Inflammatory macrophage (primary cell): ENCODE data around the gene OARD1.

Experiments
- DNase-seq, 2 donors: peaks; one replicate each; pipeline ENCODE4 v3.0.0-alpha.2; 2020 to 2022

Gene OARD1

DNA sequence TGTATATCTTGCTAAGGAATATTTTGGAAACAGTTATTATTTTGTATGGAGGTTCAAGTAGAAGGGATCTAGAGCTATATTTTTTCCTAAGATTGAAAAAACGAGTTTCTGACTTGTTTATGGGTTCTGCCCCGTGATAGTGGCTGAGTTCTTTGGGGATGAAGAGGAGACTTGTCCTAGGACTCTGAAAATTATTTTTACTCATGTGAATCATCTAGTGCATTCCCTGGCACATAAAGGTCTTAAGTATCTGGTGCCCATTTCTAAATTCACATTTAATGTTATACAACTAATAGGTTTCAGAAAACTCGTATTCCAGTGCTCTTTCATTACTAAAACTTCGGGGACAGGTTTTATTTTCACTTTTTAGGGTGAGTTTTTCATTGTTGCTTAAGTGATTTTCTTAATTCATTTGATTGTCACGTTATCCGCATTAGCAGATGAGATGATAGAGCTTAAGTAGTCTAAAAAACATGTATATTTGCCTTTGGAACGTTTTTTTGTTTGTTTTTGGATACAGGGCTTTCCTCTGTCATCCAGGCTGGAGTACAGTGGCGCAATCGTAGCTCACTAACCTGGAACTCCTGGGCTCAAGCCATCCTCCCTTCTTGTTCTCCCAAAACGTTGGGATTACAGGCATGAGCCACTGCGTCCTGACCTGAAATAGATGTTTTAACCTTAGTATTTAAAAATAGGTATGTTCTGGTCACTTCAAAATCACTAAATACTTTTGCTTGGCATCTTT is 2.7 kb upstream of the OARD1 start:
- DNase-seq: no peak

- no peak for DNase-seq
Observed at GRCh38 chr6:41073968-41074691, 2.0 kb upstream of the OARD1 start.

GRCh38 chr6:41073203-41073967 is 1.2 kb upstream of the OARD1 start:
- peak; percentile 65 to 69 for DNase-seq

- DNase-seq: no peak
Observed at GRCh38 chr6:41072836-41073202, 663 bp upstream of the OARD1 start, which contains the start of gene NFYA. Gene NFYA, plus strand, starts transcription at chr6:41072974. Its CDS starts 6,116 bp downstream, at chr6:41079090.

- DNase-seq: peak in 1 of 2 donors; percentile 91
Observed at GRCh38 chr6:41071501-41071922, 644 bp downstream of the OARD1 start.

DNA sequence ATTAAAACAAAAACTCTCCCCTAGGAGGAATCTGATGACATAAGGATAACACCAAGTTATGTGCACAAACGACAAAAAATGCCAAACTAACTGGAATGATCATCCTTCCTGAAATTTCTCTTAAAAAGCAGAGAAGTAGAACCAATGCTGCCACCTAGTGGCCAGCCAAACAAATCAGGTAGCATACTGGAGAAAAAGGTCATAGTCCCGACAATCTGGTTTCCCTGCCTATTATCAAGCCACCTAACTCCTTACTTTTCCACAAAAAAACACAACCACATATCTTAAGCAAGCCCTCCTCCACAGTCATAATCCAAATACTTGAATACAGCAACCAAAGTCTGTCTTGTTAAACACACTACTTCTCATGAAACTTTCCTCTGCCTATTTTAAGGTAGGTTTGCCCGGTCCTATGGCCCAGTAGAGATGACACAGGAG is 5.3 kb downstream of the OARD1 start:
- peak; percentile 63 to 83 for DNase-seq

DNA sequence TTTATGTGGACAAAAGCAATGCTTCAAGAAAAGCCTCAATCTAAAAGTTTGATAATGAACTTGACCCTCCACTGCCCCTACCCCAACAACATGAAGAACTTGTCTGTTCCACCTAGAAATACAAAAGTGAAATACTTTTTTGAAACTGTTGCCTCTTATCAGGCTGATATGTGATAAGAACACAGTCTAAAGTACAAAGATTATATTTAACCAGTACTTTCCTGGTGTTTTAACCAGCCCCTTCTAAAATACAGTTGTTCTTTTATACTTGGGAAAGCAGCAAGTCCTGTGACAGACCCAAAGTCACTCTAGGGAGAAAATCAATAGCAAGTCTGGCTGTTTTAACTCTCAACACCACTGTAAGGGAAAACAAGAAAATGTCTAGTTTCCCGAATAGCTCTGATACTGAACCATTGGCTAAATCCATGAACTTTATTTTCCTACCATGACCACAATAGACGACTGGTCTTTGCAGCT is 6.6 kb downstream of the OARD1 start:
- no peak for DNase-seq

DNA sequence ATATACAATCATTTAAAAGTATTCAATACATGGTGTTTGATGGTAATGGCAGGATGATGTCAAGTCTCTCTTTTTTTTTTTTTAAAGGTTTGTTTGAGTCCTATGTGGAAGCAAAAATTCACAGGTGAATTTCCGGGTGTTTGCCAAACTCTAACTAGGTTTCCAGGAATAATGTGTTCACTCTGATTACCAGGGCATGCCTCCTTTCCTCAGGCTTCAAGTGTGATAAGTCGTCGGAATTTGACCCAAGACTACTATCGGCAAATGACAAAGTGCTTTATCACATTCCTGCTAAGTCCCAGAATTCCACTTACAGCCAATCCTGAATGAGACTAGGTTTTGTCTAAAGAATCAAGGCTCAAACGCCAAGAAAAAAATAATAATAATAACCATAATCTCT is 7.3 kb downstream of the OARD1 start:
- no peak for DNase-seq

DNA sequence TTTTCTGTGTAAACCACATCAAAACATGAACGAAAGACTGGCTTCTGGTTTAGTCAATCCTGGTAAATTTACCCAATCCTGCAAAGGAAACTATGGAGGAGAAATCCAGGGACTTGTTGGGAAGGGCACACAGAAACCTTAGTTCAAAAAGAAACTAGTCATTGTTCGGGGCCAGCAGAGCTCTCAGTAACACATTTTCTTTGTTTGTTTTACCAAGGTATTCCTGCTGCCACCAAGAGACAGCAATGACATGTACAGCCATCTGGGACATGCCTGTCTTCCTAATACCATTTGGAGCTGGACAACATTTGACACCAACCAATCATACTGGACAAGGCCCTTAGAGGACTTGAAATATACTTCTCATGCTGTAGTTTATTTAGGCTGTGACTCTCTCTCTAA is 8.3 kb downstream of the OARD1 start:
- DNase-seq: no peak

- no peak for DNase-seq
Observed at GRCh38 chr6:41062056-41062455, 10.1 kb downstream of the OARD1 start.

DNA sequence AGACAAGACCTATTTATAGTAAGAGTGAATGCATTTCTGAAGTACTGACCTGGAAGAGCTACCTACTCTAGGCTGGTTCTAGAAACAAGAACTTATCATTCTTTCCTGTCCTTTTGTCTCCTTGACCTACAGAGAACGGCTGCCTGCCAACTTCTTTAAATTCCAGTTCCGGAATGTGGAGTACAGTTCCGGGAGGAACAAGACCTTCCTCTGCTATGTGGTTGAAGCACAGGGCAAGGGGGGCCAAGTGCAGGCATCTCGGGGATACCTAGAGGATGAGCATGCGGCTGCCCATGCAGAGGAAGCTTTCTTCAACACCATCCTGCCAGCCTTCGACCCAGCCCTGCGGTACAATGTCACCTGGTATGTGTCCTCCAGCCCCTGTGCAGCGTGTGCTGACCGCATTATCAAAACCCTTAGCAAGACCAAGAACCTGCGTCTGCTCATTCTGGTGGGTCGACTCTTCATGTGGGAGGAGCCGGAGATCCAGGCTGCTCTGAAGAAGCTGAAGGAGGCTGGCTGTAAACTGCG is 10.9 kb downstream of the OARD1 start:
- DNase-seq: no peak

DNA sequence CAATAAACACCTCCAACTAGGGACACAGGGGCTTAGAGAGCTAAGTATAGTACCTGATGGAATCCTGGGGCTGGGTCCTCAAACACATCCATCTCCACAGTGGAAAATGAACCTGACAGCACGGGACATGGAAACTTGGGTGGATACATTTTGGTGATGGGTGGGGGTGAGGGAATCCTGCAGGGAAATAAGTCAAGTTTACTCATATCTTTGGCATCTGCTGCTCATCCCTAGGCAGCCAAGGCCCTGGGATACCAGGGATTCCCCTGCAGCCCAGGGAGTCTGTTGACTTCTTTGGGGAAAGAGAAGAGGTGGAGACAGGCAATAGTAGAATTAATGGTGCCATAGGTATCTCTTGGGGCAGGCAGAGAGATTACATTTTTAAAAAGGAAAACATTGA is 12.6 kb downstream of the OARD1 start:
- no peak for DNase-seq

GRCh38 chr6:41058783-41059181 is 13.4 kb downstream of the OARD1 start:
- DNase-seq: no peak

DNA sequence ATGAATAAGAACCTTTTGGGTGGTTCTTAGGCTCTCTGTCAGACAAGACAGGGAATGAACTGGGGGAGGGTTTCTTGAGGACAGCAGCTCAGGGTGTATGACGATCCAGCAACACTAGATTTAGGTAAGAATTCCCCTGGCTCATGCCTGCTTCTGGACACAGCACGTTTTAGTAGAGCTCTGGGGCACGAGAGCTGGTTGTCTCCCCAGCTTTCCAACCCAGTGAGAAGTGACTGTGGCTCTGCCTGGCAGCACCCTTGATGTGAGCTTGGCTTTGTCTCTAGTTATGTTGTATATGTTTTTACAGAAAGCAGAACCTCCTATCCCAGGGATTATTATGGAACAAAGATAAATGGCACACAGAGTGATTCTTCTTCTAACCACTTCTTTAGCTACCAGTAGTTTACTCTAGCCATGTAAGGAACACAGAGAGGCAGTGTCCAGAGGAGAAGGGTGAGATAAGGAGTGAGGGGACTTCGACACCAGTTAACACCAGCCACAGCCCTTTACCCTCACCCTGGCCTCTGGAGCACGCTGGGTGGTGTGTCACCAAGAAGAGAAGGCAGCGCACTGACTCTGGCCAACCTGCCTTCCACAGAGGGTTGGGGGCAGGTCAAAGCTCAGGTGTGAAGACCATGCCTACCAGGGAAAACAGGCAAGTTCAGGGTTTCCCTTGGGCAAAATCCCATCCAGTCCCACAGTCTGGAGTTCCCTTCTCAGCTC is 15.2 kb downstream of the OARD1 start:
- no peak for DNase-seq

GRCh38 chr6:41055149-41055548 is 17.0 kb downstream of the OARD1 start:
- no peak for DNase-seq

GRCh38 chr6:41054511-41054910 is 17.6 kb downstream of the OARD1 start:
- no peak for DNase-seq

DNA sequence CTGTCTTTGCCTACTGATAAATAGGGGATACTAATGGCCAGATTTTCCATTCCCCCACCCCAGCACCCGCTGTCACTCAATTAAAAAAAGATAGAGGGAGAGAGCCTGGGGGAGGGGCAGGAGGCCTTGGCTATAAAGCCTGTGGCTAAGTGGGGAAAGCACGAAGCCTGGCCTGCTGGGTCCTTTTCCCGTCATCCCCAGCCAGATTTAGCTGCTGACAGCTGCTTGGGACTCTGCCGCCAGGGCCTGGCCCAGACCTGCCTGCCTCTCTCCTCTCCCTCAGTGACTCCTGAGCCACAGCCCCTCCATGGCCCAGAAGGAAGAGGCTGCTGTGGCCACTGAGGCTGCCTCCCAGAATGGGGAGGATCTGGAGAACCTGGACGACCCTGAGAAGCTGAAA is 19.1 kb downstream of the OARD1 start, which contains the start of gene APOBEC2:
Gene APOBEC2 (plus strand): TSS at position 162 of the 400 bp plus-strand sequence. CDS start 146 bp downstream, at position 308.
- no peak for DNase-seq

- DNase-seq: peak; percentile 28 to 49
Observed at GRCh38 chr6:41051873-41052272, 20.3 kb downstream of the OARD1 start.

GRCh38 chr6:41050536-41050935 is 21.6 kb downstream of the OARD1 start:
- DNase-seq: no peak

DNA sequence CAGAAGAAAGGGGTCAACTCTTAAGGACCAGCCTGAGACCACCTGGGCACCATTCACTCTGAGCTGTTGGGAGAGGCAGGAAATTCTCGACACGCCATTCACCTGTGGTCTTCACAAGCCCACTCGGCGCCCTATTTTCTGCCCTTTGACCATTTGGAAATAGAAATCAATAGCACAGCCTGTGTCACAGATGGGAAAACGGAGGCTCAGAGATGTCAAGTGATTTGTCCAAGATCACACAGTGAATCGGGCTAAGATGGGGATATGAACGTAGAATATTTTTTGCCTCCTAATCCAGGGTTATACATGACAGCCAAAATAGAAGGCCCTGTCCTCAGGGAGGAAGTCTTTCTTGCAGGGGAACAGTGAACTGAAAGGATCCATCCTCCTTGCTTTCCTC is 22.2 kb downstream of the OARD1 start:
- DNase-seq: no peak

DNA sequence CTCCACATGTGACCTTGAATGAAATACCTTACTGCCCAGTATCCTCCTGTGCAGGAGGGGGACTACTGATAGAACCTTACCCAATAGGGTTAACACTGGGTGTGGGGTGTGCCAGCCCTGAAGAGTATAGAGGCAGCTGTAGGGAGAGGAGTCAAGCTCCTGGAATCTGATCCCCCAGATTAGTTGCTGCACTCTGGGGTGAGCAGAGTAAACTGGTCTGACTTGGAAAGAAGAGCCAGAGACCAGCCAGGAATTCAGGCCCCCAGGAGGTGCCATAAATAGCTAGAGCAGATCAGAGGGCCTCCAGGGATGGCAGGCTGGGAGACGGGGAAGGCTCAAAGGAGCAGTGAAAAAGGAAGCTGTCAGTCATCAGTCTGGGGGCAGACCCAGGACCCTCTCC is 22.6 kb downstream of the OARD1 start:
- no peak for DNase-seq
